ENCODE results near the gene ADCY3.

ADCY3 gene

GRCh38 chr2:24926220-24926601 is 6.2 kb upstream of the ADCY3 start:
- no peak for DNase-seq (ENCODE audit: low read depth in 3 of 3)

- DNase-seq (ENCODE audit: low read depth in 3 of 3) = no peak
These were observed 5.8 kb upstream of the ADCY3 start for GRCh38 chr2:24925815-24926214.

- no peak for DNase-seq (ENCODE audit: low read depth in 3 of 3)
These were observed 4.7 kb upstream of the ADCY3 start for GRCh38 chr2:24924732-24925131.

- no peak for DNase-seq (ENCODE audit: low read depth in 3 of 3)
These were observed 4.2 kb upstream of the ADCY3 start for GRCh38 chr2:24924266-24924665.

GRCh38 chr2:24923106-24923505 is 3.1 kb upstream of the ADCY3 start:
- DNase-seq (ENCODE audit: low read depth in 3 of 3) = no peak

- no peak for DNase-seq (ENCODE audit: low read depth in 3 of 3)
These were observed 2.5 kb upstream of the ADCY3 start for GRCh38 chr2:24922556-24922955.

- DNase-seq (ENCODE audit: low read depth in 3 of 3) = peak in 1 of 3 experiments; percentile 20
These were observed 888 bp upstream of the ADCY3 start for GRCh38 chr2:24920809-24921441.

- DNase-seq (ENCODE audit: low read depth in 3 of 3) = peak in 1 of 3 experiments; percentile 52
These were observed 435 bp downstream of the ADCY3 start for GRCh38 chr2:24919506-24920097.

GRCh38 chr2:24919037-24919505 is 966 bp downstream of the ADCY3 start:
- peak in 2 of 3 experiments; percentile 13 to 69 for DNase-seq (ENCODE audit: low read depth in 3 of 3)

GRCh38 chr2:24918326-24919036 is 1.6 kb downstream of the ADCY3 start:
- no peak for DNase-seq (ENCODE audit: low read depth in 3 of 3)

- no peak for DNase-seq (ENCODE audit: low read depth in 3 of 3)
These were observed 2.2 kb downstream of the ADCY3 start for GRCh38 chr2:24917731-24918325.

- DNase-seq (ENCODE audit: low read depth in 3 of 3) = peak in 1 of 3 experiments; percentile 20
These were observed 3.0 kb downstream of the ADCY3 start for GRCh38 chr2:24917086-24917485.

- no peak for DNase-seq (ENCODE audit: low read depth in 3 of 3)
These were observed 4.2 kb downstream of the ADCY3 start for GRCh38 chr2:24915796-24916195.

- DNase-seq (ENCODE audit: low read depth in 3 of 3) = no peak
These were observed 4.9 kb downstream of the ADCY3 start for GRCh38 chr2:24915175-24915574.

- no peak for DNase-seq (ENCODE audit: low read depth in 3 of 3)
These were observed 5.3 kb downstream of the ADCY3 start for GRCh38 chr2:24914713-24915112.

GRCh38 chr2:24913911-24914310 is 6.1 kb downstream of the ADCY3 start:
- no peak for DNase-seq (ENCODE audit: low read depth in 3 of 3)

- DNase-seq (ENCODE audit: low read depth in 3 of 3) = no peak
These were observed 7.1 kb downstream of the ADCY3 start for GRCh38 chr2:24912986-24913385.

GRCh38 chr2:24912523-24912922 is 7.5 kb downstream of the ADCY3 start:
- DNase-seq (ENCODE audit: low read depth in 3 of 3) = no peak

GRCh38 chr2:24910245-24910644 is 9.8 kb downstream of the ADCY3 start:
- no peak for DNase-seq (ENCODE audit: low read depth in 3 of 3)

GRCh38 chr2:24909555-24910177 is 10.4 kb downstream of the ADCY3 start:
- DNase-seq (ENCODE audit: low read depth in 3 of 3) = no peak

- DNase-seq (ENCODE audit: low read depth in 3 of 3) = no peak
These were observed 11.6 kb downstream of the ADCY3 start for GRCh38 chr2:24908461-24908901.

- no peak for DNase-seq (ENCODE audit: low read depth in 3 of 3)
These were observed 12.9 kb downstream of the ADCY3 start for GRCh38 chr2:24907116-24907515.

All from stimulated activated CD4-positive, alpha-beta T cell treated with anti-CD3 and anti-CD28 coated beads, TNF-alpha, amount 100 ng/mL, for 24 hours (primary cell).